Measurements from ENCODE around the gene DPY19L1. TPM values are rescaled to one million over a fixed set of nuclear protein-coding genes. Genes with fewer than 3 reads are reported as not detected.
A peak's percentile ranks its signal among the peaks of the same experiment; 100 is the strongest.
"Not testable (repeated sequence)": the region's sequence is repeated elsewhere in the genome, so short reads cannot be mapped to it uniquely, and the experiment has no call there.

DPY19L1 gene
- total RNA-seq, 1 donor from 2014 or later, result 25.7 TPM

DNA sequence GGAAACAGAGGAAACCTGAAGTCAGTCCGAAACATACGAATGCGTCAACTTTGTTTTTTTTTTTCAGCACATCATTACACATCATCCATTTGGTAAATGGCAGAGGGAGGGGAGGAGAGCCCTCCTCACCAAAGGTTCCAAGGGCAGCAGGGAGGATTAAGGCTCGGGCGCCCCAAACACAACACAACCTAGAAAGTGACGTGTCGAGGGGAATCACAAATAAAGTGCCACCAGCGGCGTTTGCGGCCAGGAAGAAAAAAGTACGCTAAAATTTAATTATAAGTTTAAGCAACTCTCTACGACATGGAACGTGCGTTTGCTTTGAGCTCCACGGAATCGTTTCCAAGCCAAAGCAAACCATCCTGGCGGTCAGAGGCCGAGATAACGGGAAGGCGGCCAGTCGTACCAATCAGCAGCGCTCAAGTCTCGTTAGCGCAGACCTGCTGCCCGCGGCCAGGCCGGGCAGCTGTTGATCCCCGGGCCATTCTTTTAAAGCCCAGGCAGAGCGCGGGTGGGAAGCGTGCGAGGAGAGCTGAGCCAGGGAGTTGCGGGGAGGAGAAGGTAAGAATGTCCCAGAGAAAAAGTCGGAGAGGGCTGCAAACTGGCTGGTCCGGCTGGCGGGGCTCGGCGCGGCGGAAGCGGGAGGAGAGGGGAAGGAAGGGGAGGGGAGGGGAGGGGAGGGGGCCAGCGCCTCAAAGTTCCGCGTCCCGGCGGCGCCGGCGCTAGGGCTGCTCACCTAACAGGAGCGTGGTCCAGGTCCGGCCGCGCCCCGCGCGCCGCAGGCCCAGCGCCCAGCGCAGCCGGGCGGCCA, 719 bp downstream of the DPY19L1 start:
- FAIRE-seq (no peak), DNase-seq (ENCODE audit: low spot score in 2 of 2) (peak; percentile 30 to 46)

- FAIRE-seq (no peak), DNase-seq (ENCODE audit: low spot score in 2 of 2) (no peak)
Measured at GRCh38 chr7:35035511-35035961, 1.7 kb downstream of the DPY19L1 start.

- FAIRE-seq (no peak), DNase-seq (ENCODE audit: low spot score in 2 of 2) (no peak)
Measured at GRCh38 chr7:35032166-35032565, 5.1 kb downstream of the DPY19L1 start.

- DNase-seq (ENCODE audit: low spot score in 2 of 2), result no peak
- no peak for FAIRE-seq
Measured at GRCh38 chr7:35030848-35031247, 6.4 kb downstream of the DPY19L1 start.

- no peak for FAIRE-seq
- no peak for DNase-seq (ENCODE audit: low spot score in 2 of 2)
Measured at GRCh38 chr7:35029311-35029710, 8.0 kb downstream of the DPY19L1 start.

DNA sequence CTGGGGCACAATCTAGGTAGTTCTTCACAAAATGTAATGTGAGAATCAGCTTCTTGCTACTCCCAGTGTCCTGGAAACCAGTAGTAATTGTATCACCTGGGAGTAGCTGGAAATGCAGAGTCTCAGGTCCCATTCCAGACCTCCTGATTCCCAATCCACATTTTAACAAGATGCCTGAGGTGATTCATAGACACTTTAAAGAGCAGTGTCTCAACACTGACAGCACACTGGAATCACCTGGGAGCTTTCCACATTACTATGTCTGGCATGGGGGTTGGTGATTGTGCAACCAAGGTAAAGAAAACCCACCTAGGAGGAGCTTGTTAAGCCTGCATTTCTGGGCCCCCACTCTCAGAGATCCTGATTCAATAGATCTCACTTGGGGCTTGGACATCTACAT, 11.1 kb downstream of the DPY19L1 start:
- no peak for FAIRE-seq
- no peak for DNase-seq (ENCODE audit: low spot score in 2 of 2)

DNA sequence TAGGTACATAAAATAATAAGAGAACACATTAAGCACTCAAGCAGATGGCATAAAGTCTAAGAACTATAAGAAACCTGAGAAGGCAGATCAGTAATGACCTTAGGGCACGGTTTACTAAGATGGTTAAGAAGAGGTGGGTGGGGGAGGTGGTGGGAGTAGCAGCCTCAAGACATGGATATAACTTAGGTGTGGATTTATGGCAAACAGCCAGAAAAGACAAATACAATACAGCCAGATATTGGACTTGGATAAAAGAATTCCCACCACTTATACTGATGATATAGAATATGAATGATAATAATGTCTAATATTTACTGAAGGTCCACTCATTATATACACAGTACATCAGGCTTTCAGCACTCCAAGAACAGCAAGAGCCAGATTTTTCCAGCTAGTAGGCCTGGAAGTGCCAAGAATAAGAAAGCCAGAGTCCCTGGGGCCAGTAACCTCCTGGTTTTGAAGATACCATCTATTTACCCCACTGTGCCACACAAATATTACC, 11.9 kb downstream of the DPY19L1 start:
- FAIRE-seq (no peak), DNase-seq (ENCODE audit: low spot score in 2 of 2) (no peak)

DNA sequence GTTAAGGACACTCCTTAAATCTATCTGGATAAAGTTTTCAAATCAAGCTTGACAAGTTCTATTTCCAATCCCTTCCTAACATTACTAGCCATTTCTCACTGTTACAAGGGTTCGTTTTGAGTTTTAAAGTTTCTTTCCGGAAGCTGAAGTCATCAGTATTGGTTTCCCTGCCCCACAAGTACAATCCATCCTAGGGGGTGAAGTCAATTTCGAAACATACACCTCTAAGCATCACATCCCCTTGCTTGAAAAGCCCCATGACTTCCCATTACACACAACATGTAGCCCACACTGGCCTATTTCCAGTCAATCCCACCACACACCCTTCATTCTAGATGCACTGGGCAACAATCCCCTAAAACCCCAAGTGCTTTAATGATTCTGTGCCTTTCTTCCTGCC, 13.0 kb downstream of the DPY19L1 start:
- DNase-seq (ENCODE audit: low spot score in 2 of 2) (no peak), FAIRE-seq (no peak)

DNA sequence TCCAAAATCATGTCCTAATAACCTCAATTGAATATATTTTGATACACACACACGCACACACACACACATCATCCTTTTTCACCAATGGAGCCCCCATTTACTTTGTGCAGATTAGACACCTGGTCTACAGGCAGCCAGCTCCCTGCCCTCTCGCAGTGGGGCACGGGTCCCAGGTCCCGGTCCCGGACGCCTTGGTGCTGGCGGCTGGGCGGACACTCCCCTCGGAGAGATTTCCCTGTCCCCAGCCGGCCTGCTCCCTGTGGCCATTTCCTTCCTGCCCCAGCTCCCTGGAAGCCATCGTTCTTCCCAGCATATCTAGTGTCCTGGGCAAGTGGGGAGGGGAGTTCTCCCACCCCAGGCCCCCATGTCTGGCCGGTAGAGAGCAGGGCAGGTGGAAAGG, 14.6 kb downstream of the DPY19L1 start:
- FAIRE-seq (no peak), DNase-seq (ENCODE audit: low spot score in 2 of 2) (no peak)

GRCh38 chr7:35021445-35021844, 15.8 kb downstream of the DPY19L1 start:
- no peak for DNase-seq (ENCODE audit: low spot score in 2 of 2)
- no peak for FAIRE-seq

DNA sequence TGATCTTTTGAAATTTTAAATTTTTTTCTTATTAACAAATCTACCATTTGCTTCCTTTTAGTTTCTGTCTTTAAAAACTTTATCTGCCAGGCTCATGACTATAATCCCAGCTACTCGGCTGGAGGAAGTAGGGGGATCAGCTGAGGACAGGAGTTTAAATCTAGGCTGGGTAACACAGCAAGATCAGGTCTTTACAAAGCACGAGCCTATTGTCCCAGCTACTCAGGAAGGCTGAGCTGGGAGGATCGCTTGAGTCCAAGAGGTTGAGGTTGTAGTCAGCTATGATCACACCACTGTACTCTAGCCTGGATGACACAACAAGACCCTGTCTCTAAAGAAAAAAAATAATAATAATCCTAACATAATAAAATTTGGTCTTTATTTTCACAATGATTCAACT, 17.5 kb downstream of the DPY19L1 start:
- DNase-seq (ENCODE audit: low spot score in 2 of 2) (no peak), FAIRE-seq (no peak)

DNA sequence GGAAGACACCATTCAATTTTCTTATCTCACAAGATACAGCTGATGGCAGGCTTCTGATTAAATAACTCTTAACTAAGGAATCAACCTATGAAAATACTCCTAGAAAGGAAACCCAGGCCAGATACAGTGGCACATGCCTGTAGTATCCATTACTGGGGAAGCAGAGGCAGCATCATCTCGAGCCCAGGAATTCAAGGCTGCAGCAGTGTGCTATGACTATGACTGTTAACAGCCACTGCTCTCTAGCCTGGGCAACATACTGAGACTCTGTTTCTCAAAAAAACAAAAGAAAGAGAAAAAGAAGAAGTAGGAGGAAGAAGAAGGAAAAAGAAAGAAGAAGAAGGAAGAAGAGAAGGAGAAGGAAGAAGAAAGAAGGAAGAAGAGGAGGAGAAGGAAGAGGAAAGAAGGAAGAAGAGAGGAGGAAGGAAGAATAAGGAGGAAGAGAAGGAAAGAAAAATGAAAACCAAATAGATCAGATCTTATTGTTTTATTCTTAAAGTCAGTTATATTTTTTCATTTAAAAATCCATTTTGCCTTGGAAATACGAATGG, 18.0 kb downstream of the DPY19L1 start:
- FAIRE-seq (no peak), DNase-seq (ENCODE audit: low spot score in 2 of 2) (no peak)

- FAIRE-seq (no peak), DNase-seq (ENCODE audit: low spot score in 2 of 2) (no peak)
Measured at GRCh38 chr7:35015346-35015859, 21.9 kb downstream of the DPY19L1 start.

GRCh38 chr7:35012160-35012559, 25.1 kb downstream of the DPY19L1 start:
- no peak for FAIRE-seq
- no peak for DNase-seq (ENCODE audit: low spot score in 2 of 2)

DNA sequence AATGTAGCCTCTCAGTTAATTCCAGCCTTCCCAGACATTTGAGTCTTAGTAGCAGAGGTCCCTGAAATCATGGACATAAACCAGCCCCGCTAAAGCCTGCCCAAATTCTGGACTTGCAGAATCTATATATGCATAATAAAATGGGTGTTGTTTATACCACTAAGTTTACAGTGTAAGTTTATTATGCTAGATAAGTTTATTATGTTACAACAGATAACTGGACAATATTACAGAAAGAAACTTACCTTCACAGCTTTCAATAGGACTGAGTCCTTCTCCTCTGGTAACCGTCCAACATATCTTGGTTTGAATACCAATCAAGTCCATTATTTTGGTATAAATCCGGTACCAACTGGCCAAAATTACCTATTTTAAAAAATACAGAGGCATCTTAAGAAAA, 26.2 kb downstream of the DPY19L1 start:
- FAIRE-seq (no peak), DNase-seq (ENCODE audit: low spot score in 2 of 2) (no peak)

- no peak for FAIRE-seq
- DNase-seq (ENCODE audit: low spot score in 2 of 2), result no peak
Measured at GRCh38 chr7:35007768-35008167, 29.5 kb downstream of the DPY19L1 start.

DNA sequence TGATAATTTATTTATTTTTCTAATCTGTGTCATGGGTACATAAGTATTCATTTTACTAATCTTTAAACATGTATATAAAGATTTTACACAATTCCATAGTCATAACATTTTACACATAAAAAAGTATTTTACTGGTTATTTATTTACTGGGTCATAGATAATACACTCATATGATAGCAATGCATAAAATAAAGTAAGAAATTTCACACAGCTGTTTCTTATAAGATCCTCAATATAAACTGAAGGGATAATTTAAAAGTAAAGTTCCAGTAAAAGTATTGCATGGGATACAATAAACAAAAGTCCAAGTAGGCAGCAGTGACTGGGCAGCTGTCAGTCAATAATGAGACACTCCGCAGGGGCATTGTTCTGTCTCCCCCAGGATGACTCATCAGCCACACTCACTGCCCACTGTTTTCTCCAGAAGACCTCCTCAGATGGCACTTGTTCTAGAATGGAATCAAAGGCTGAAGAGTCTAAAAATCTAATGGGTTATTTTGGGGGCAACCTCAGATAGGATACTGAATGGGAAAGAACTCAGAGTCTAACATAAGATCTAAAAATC, 32.7 kb downstream of the DPY19L1 start:
- FAIRE-seq, result no peak
- no peak for DNase-seq (ENCODE audit: low spot score in 2 of 2)

DNA sequence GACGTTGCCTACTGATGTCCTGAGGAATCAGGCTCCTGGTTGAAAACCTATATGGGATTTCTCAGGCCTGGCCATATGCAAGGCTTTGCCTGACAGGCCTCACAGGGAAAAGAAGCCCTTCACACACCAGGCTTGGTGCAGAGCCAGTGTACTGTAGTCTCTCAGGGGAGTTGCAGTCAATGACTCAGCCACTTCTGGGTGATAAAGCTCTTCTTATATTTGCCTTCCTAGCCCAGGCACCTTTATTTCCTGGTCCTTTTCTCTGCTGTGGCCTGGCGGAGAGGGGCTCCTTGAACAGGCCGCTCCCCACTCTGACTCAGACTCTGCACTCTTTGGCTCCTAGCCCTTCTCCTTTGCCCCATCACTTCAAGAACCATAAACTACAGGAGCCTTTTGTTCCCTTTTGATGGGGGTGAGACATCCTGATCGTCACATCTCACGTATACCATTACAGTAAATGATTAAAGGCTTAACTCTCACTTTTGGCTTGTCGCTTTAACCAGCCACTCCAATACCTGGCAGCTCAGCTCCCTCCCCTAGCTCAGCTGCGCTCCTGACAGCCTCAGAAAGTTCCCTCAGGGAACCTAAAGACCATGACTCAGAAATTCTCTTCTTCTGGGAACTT, 33.5 kb downstream of the DPY19L1 start:
- no peak for FAIRE-seq
- no peak for DNase-seq (ENCODE audit: low spot score in 2 of 2)

DNA sequence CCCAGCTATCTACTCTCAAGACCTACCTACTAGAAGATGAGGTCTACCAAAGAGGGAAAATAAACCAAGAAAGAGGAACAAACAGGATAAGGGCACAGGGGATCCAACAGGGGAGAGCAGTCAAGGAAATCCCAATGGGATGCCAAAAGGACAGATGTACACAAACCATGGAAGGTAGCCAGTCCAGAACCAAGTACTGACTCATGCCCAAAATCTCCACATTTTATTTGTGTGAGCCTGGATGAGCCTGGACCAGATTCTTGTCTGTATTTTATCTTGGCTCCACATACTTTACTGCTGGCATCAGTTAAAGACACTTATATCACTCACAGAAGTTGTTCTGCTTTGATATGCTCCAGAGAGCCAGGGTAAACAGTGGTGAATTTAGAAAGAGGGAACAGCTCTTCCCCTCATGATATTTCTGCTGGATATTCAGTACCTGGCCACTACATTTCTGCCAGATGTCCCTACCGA, 34.1 kb downstream of the DPY19L1 start:
- DNase-seq (ENCODE audit: low spot score in 2 of 2); FAIRE-seq: not testable (repeated sequence)

DNA sequence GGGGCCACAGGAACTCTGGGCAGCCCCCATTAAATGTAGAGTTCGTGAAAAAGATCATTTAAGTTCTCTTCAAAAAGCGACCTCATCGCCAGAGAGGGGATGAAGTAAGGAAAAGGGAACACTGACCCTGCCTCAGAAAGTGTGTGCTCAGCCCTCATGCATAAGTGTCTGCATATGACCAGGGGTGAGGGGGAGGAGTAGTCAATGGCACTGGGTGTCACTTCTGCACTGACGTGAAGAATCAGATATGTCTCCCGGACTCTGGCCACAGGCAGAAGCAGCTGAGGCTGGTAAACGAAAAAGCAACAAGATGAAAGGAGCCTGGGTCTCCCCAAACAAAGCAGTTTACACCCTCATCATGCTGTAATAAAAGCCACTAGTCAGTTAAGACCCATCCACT, 39.0 kb downstream of the DPY19L1 start:
- DNase-seq (ENCODE audit: low spot score in 2 of 2); FAIRE-seq: not testable (repeated sequence)

Data from frontal cortex (tissue), 4 donors.